Keratinocyte (primary cell): Measurements from ENCODE around the gene CD86. TPM values are rescaled to one million over a fixed set of nuclear protein-coding genes. Genes with fewer than 3 reads are reported as not detected.

Source experiments
- DNase-seq: peaks from one replicate; pipeline ENCODE4 v3.0.0-alpha.2; 2011; ENCODE audit warnings: low read depth, missing footprints, low spot score
- FAIRE-seq: peaks from 2 replicates; lab custom pipeline; 2011; peaks lifted over from hg19 to GRCh38; lab: Jason Lieb, UNC
- H2AFZ ChIP-seq: 2 replicates; pipeline ENCODE4 v1.6.0; 2012; ENCODE audit warnings: low read length, control low read depth, inconsistent platforms; ENCODE audit not compliant: control insufficient read depth
- H3K27ac ChIP-seq: 2 replicates; pipeline ENCODE4 v1.5.1; 2011; ENCODE audit warnings: low read length; ENCODE audit not compliant: control insufficient read depth, insufficient read depth
- H3K27me3 ChIP-seq: 3 replicates; pipeline ENCODE4 v1.6.0; 2011; ENCODE audit warnings: low read length; ENCODE audit not compliant: control insufficient read depth, insufficient read depth; ENCODE audit errors: extremely low read depth
- H3K36me3 ChIP-seq, 2 experiments: 2 replicates in 1 of 2; 3 replicates in 1 of 2; pipeline ENCODE4 v1.5.1; 2011; ENCODE audit warnings: low read length in 2 of 2, mild to moderate bottlenecking in 1 of 2; ENCODE audit not compliant: control insufficient read depth in 2 of 2, insufficient read depth in 2 of 2; ENCODE audit errors: extremely low read depth in 1 of 2
- H3K4me1 ChIP-seq: 3 replicates; pipeline ENCODE4 v1.5.1; 2011; ENCODE audit warnings: low read length; ENCODE audit not compliant: control insufficient read depth, insufficient read depth; ENCODE audit errors: extremely low read depth
- H3K4me2 ChIP-seq: 3 replicates; pipeline ENCODE4 v1.6.0; 2011; ENCODE audit warnings: low read depth, low read length; ENCODE audit not compliant: control insufficient read depth, insufficient read depth; ENCODE audit errors: extremely low read depth
- H3K4me3 ChIP-seq, 3 experiments: fragments of 200-600 bp in 1 of 3; sonication (generic) in 1 of 3; 2 replicates in 2 of 3; 3 replicates in 1 of 3; pipeline ENCODE4 v1.5.1; 2011 to 2016; ENCODE audit warnings: low read length in 3 of 3, mild to moderate bottlenecking in 3 of 3, control low read depth in 2 of 3, inconsistent platforms in 1 of 3, low read depth in 1 of 3, mixed read lengths in 1 of 3, mixed run types in 1 of 3, moderate library complexity in 1 of 3; ENCODE audit not compliant: control insufficient read depth in 2 of 3, insufficient read depth in 2 of 3; ENCODE audit errors: extremely low read depth in 1 of 3
- H3K79me2 ChIP-seq: 2 replicates; pipeline ENCODE4 v1.6.0; 2012; ENCODE audit warnings: low read length; ENCODE audit not compliant: control insufficient read depth, insufficient read depth
- H3K9ac ChIP-seq: 3 replicates; pipeline ENCODE4 v1.6.0; 2011; ENCODE audit warnings: low read length; ENCODE audit not compliant: control insufficient read depth, insufficient read depth; ENCODE audit errors: extremely low read depth
- H3K9me1 ChIP-seq: 3 replicates; pipeline ENCODE4 v1.6.0; 2011; ENCODE audit warnings: low read length; ENCODE audit not compliant: control insufficient read depth, insufficient read depth; ENCODE audit errors: extremely low read depth
- H3K9me3 ChIP-seq: 2 replicates; pipeline ENCODE4 v1.5.1; 2012; ENCODE audit warnings: low read depth, low read length; ENCODE audit not compliant: control insufficient read depth
- H4K20me1 ChIP-seq: 3 replicates; pipeline ENCODE4 v1.6.0; 2011; ENCODE audit warnings: low read length; ENCODE audit not compliant: control insufficient read depth, insufficient read depth; ENCODE audit errors: extremely low read depth
- CTCF ChIP-seq, 3 experiments: IDR thresholded peaks in 1 of 3; conservative IDR thresholded peaks in 1 of 3; optimal IDR thresholded peaks in 1 of 3; 2 replicates in 2 of 3; 3 replicates in 1 of 3; pipeline versions ENCODE3 to v1.5.1; 2011; ENCODE audit warnings: low read length in 3 of 3, mild to moderate bottlenecking in 3 of 3, moderate library complexity in 2 of 3, control low read depth in 1 of 3, inconsistent platforms in 1 of 3; ENCODE audit not compliant: insufficient read depth in 2 of 3; ENCODE audit errors: extremely low read depth in 1 of 3
- EZH2 ChIP-seq: IDR thresholded peaks from one replicate; pipeline ENCODE4 v1.6.1; 2012; ENCODE audit warnings: inconsistent platforms, mild to moderate bottlenecking, low read length, moderate library complexity
- dilution Hi-C: fragments of 300-500 bp; cut with MboI; formaldehyde crosslinking; loops from one replicate; pipeline ENCODE4 v1.7.0; 2020; ENCODE audit warnings: low sequenced_read_pairs; ENCODE audit not compliant: extremely low pct_ligation_motif_present
- polyA plus RNA-seq, 5 experiments: library from polyadenylated mRNA; depleted of rRNA in 3 of 5; stranded (reverse) in 3 of 5; stranded (forward) in 1 of 5; unstranded in 1 of 5; fragments of >200 nt; gene quantifications; 1 replicate in 1 of 5; 2 replicates in 3 of 5; 3 replicates in 1 of 5; pipeline versions ENCODE4 v1.2.1 to v1.2.3, GENCODE V29; 2011 to 2012; ENCODE audit warnings: missing spikeins in 2 of 5, low read depth in 1 of 5, low replicate concordance in 1 of 5

CD86 gene
- polyA plus RNA-seq, 1 donor (not counting 4 experiments of a cell fraction or from before 2014, with no cell fraction given), result 2.9 TPM

GRCh38 chr3:122094125-122094524 is 39.0 kb downstream of the CD86 start:
- TF ChIP-seq EZH2 (no peak), CTCF (optimal IDR thresholded peaks at IDR 0.05 in 1 of 3, IDR thresholded peaks at IDR 0.05 in 1 of 3, conservative IDR thresholded peaks at IDR 0.05 in 1 of 3; ENCODE audit: extremely low read depth in 1 of 3, insufficient read depth in 2 of 3, low read length in 3 of 3) (no peak)
- Histone ChIP-seq H3K9ac (no peak overlapping the region), H3K4me3 (no peak overlapping the region), H3K4me1 (peaks cover 5% of the 10 kb centered on the region), H3K27ac (no peak overlapping the region), H3K27me3 (no peaks in the 10 kb centered on the region), H3K36me3 (no peaks in the 10 kb centered on the region), H4K20me1 (no peaks in the 10 kb centered on the region), H3K9me1 (no peaks in the 10 kb centered on the region), H3K79me2 (no peaks in the 10 kb centered on the region), H2AFZ (no peak overlapping the region), H3K9me3 (no peaks in the 10 kb centered on the region), H3K4me2 (no peak overlapping the region)
- no peak for DNase-seq
- dilution Hi-C loops, result no loop called here
- FAIRE-seq, result no peak

DNA sequence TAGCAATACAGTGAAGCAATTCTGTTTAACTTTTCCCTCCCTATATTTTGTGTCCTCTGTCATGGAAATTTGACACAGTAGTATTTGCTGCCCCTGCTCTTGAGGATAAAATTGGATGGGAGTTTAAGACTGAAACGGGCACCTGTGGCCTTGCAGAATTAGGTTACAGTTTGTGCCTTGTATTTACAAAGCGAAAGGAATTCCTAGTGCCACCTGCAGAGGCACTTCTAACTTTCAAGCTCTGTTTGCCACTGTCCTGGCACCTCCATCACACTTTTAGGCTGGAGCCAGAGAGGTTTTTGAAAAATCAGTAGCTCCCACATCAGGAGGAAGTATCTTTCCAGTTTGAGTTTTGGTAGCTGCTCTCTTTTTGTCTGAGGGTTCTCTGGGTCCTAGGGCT is 39.5 kb downstream of the CD86 start:
- Histone ChIP-seq H2AFZ (no peak overlapping the region), H3K9ac (no peak overlapping the region), H3K36me3 (no peaks in the 10 kb centered on the region), H4K20me1 (no peaks in the 10 kb centered on the region), H3K4me1 (peaks cover 5% of the 10 kb centered on the region), H3K4me2 (no peak overlapping the region), H3K9me3 (no peaks in the 10 kb centered on the region), H3K27me3 (no peaks in the 10 kb centered on the region), H3K4me3 (no peak overlapping the region), H3K9me1 (no peaks in the 10 kb centered on the region), H3K27ac (no peak overlapping the region), H3K79me2 (no peaks in the 10 kb centered on the region)
- no peak for FAIRE-seq
- TF ChIP-seq EZH2, result no peak
- DNase-seq, result no peak
- dilution Hi-C loops, result no loop called here

- Histone ChIP-seq H3K79me2 (no peaks in the 10 kb centered on the region), H3K27me3 (no peaks in the 10 kb centered on the region), H3K9me3 (no peaks in the 10 kb centered on the region), H3K4me3 (no peak overlapping the region), H3K36me3 (no peaks in the 10 kb centered on the region), H3K9me1 (no peaks in the 10 kb centered on the region), H3K4me2 (no peak overlapping the region), H3K4me1 (peaks cover 4% of the 10 kb centered on the region), H4K20me1 (no peaks in the 10 kb centered on the region), H2AFZ (no peak overlapping the region), H3K9ac (no peak overlapping the region), H3K27ac (no peak overlapping the region)
- no peak for DNase-seq
- dilution Hi-C loops, result no loop called here
- no peak for TF ChIP-seq EZH2
- FAIRE-seq, result no peak
Observed at GRCh38 chr3:122097141-122097540, 42.0 kb downstream of the CD86 start.
